ENCODE data around the gene TMEM258.

The TMEM258 gene

DNA sequence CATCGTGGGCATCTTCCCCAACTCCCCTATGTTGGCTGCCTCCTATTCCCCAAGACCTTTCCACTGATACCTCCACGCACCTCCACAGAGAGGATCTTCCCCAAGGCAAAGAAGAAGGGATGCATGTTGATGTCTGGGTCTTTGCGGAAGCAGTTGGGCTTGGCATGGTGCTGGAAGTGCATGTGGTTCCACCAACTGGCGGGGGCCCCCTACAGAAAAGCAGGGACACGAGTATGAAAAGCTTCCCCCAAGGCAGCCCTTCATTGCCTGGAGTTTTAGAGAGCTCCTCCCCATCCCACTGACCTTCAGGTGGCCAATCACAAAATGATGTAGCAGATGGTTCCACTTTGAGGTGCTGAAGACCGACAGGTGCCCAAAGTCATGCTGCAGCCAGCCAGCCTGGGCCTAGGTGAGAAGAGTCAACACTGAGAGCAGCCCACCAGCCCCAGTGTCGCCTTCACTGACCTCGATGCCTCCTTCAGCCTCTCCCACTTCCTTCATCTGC is 18.3 kb upstream of the TMEM258 start:
- DNase-seq (ENCODE audit: extremely low spot score) = no peak
- TF ChIP-seq, protein P1, sequence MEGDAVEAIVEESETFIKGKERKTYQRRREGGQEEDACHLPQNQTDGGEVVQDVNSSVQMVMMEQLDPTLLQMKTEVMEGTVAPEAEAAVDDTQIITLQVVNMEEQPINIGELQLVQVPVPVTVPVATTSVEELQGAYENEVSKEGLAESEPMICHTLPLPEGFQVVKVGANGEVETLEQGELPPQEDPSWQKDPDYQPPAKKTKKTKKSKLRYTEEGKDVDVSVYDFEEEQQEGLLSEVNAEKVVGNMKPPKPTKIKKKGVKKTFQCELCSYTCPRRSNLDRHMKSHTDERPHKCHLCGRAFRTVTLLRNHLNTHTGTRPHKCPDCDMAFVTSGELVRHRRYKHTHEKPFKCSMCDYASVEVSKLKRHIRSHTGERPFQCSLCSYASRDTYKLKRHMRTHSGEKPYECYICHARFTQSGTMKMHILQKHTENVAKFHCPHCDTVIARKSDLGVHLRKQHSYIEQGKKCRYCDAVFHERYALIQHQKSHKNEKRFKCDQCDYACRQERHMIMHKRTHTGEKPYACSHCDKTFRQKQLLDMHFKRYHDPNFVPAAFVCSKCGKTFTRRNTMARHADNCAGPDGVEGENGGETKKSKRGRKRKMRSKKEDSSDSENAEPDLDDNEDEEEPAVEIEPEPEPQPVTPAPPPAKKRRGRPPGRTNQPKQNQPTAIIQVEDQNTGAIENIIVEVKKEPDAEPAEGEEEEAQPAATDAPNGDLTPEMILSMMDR (IDR thresholded peaks at IDR 0.05; ENCODE audit: control extremely low read depth, extremely low read depth, low read depth, missing control alignments) = no peak
- ChIA-PET CTCF (interaction anchor here (1.9 to 8.8 kb wide), 2 partner anchors 10 to 14 kb away, joined by 9 to 103 read pairs; no protein-coding TSS in a partner anchor), POLR2A (no interaction called here)

DNA sequence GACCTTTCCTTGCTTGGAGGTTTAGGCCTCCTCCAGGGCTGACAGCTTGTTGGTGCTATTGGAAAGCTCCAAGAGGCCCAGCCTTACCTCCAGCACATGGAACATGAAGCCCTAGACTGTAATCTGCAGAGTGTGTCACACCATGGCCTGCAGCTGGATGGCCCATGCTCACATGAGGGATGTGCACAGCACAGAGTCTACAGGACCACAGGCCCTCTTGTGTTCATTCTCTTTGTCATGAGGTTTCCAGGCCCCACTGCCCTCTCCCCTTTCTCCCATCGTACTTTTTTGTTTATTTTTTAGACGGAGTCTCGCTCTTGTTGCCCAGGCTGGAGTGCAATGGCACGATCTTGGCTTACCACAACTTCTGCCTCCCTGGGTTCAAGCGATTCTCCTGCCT is 14.4 kb upstream of the TMEM258 start:
- CTCF ChIA-PET = interaction anchor here (1.6 to 3.7 kb wide), 6 partner anchors 9 to 301 kb away, joined by 4 to 41 read pairs (median 7); partner anchors contain the start of gene FADS1
- TF ChIP-seq, protein P1 (IDR thresholded peaks at IDR 0.05; ENCODE audit: control extremely low read depth, extremely low read depth, low read depth, missing control alignments) = no peak
- no peak for DNase-seq (ENCODE audit: extremely low spot score)
- POLR2A ChIA-PET = interaction anchor here (1.0 to 1.6 kb wide), 2 partner anchors 9 to 10 kb away, joined by 3 to 5 read pairs; no protein-coding TSS in a partner anchor

DNA sequence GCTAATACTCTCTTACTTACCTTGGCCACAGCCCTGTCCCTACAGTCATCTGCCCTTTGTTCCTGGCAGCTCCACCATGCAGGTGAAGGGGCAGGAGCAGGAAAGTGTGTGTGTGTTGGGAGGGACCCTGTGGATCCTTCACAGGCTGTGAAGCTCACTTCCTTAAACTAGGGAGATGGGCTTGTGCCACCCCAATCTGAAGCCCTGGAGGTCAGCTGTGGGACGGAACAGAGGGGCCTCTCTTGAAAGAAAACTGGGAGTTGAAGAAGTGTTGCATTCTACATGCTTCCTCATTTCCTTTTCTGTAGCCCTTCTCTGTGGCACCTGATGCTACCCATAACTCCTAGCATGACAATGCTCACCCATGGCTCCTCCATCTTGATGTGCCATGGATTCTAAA is 12.7 kb upstream of the TMEM258 start:
- CTCF ChIA-PET = interaction anchor here (1.7 to 3.7 kb wide), 5 partner anchors 7 to 303 kb away, joined by 5 to 41 read pairs (median 7); partner anchors contain the start of gene FADS1
- TF ChIP-seq, protein P1 (IDR thresholded peaks at IDR 0.05; ENCODE audit: control extremely low read depth, extremely low read depth, low read depth, missing control alignments) = no peak
- POLR2A ChIA-PET = no interaction called here
- no peak for DNase-seq (ENCODE audit: extremely low spot score)

DNA sequence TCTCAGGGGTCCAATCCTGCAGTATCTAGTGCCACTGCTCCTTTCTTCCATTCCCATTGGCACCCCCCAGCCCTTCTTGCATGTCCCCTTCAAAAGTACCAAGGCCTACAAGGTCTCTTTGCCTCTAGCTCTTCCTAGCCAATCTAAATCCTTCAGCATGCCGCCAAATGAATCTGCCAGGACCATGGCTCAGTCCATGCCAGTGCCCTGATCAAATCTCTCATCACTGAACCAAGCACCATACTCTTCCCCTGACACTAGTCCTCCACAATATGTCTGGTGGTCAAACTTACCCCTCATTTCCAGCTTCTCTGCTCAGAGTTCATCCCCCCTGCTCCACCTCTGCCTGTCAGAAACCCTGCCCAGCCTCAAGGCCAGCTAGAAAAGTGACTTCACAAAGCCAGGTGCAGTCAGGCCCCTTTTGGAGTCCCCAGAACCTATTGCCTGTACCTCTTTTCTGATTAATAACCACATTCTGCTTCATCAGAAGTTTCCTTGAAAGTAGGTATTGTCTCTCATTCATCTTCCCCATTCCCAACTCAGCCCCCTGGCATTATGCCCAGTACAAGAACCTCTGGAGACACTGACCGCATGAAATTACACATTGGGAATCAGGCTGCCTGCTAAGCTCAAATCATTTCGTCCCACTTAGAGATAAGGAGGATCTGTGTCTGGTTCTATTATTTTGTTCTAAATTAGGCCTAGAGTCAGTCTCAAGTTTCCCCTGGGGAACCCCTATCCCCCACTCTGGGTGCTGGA is 11.7 kb upstream of the TMEM258 start:
- DNase-seq (ENCODE audit: extremely low spot score) = no peak
- CTCF ChIA-PET = interaction anchor here (1.0 to 1.5 kb wide), 2 partner anchors 14 to 277 kb away, joined by 4 read pairs; no protein-coding TSS in a partner anchor

DNA sequence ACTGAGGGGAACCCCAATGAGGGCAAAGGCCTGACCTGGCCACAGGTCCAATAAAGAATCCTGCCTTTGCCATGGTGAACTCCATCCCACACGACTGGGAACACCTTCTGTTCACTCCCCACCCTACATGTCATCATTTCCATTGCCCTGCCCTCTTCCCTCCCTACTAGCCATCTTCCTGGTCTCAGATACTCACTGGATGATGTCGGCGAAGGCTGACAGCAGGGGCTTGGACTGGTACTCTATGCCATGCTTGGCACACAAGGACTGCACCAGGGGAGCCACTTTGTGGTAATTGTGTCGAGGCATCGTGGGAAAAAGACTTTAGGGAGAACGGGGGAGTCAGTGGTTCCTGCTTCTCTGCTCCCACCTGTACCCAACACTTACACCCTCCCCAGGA is 10.2 kb upstream of the TMEM258 start:
- ChIA-PET CTCF (interaction anchor here (1.5 to 11.8 kb wide), 5 partner anchors 11 to 306 kb away, joined by 9 to 129 read pairs (median 21); partner anchors contain the start of genes BEST1, FEN1 and TMEM258), POLR2A (no interaction called here)
- TF ChIP-seq, protein P1 (IDR thresholded peaks at IDR 0.05; ENCODE audit: control extremely low read depth, extremely low read depth, low read depth, missing control alignments) = no peak
- DNase-seq (ENCODE audit: extremely low spot score) = no peak

More for the DNA sequence above, 11.7 kb upstream of the TMEM258 start:
- TF ChIP-seq, protein P1 (IDR thresholded peaks at IDR 0.05; ENCODE audit: control extremely low read depth, extremely low read depth, low read depth, missing control alignments) = no peak
- POLR2A ChIA-PET = interaction anchor here (0.8 to 1.6 kb wide), 2 partner anchors 11 kb away, joined by 3 to 5 read pairs; partner anchors contain the start of genes FEN1 and TMEM258
